GM23338 (cell line): ENCODE data around the gene CALR3. TPM values are rescaled to one million over a fixed set of nuclear protein-coding genes. Genes with fewer than 3 reads are reported as not detected.

Experiments
- ATAC-seq: fragments of 200-7000 bp; cut with Tn5 transposase; 3 replicates; pipeline ENCODE4 v1.9.1; 2020
- DNase-seq: peaks from one replicate; pipeline ENCODE4 v3.0.0-alpha.2; 2015; ENCODE audit warnings: low spot score
- H2AFZ ChIP-seq: fragments of 200-600 bp; sonication (generic); 2 replicates; pipeline ENCODE4 v1.8.0; 2016; ENCODE audit warnings: antibody characterized with exemption, mild to moderate bottlenecking, moderate library complexity
- H3F3A ChIP-seq: fragments of 200-600 bp; sonication (generic); replicated peaks from 2 replicates; pipeline ENCODE4 v1.8.0; 2017; ENCODE audit warnings: antibody characterized with exemption, mixed run types, low read depth
- H3K27ac ChIP-seq: fragments of 200-600 bp; sonication (generic); 2 replicates; pipeline ENCODE4 v1.6.1; 2016; ENCODE audit warnings: low read depth
- H3K27me3 ChIP-seq: fragments of 200-600 bp; sonication (generic); 2 replicates; pipeline ENCODE4 v1.8.0; 2016; ENCODE audit warnings: mild to moderate bottlenecking, mixed run types, moderate library complexity; ENCODE audit not compliant: insufficient read depth
- H3K36me3 ChIP-seq: fragments of 200-600 bp; sonication (generic); 2 replicates; pipeline ENCODE4 v1.8.0; 2016; ENCODE audit warnings: mild to moderate bottlenecking; ENCODE audit not compliant: insufficient read depth
- H3K4me1 ChIP-seq: fragments of 200-600 bp; sonication (generic); 2 replicates; pipeline ENCODE4 v1.8.0; 2016; ENCODE audit warnings: mild to moderate bottlenecking, moderate library complexity; ENCODE audit not compliant: insufficient read depth
- H3K4me2 ChIP-seq: fragments of 200-600 bp; sonication (generic); 2 replicates; pipeline ENCODE4 v1.7.1; 2017; ENCODE audit warnings: mixed run types
- H3K4me3 ChIP-seq: fragments of 200-600 bp; sonication (generic); 2 replicates; pipeline ENCODE4 v1.6.1; 2016; ENCODE audit warnings: mixed run types
- H3K79me2 ChIP-seq: fragments of 200-600 bp; sonication (generic); replicated peaks from 2 replicates; pipeline ENCODE4 v1.8.0; 2017; ENCODE audit warnings: mild to moderate bottlenecking; ENCODE audit not compliant: insufficient read depth
- H3K9me2 ChIP-seq: fragments of 200-600 bp; sonication (generic); 2 replicates; pipeline ENCODE4 v1.8.0; 2017; ENCODE audit not compliant: insufficient read depth
- H4K20me1 ChIP-seq: fragments of 200-600 bp; sonication (generic); replicated peaks from 2 replicates; pipeline ENCODE4 v1.8.0; 2017; ENCODE audit warnings: mild to moderate bottlenecking; ENCODE audit not compliant: insufficient read depth
- H3K27ac Mint-ChIP-seq: 2 replicates; pipeline ENCODE4 v1.8.0; 2020; ENCODE audit warnings: inconsistent platforms, mild to moderate bottlenecking, moderate library complexity, mixed read lengths
- H3K27me3 Mint-ChIP-seq: 3 replicates; pipeline ENCODE4 v1.8.0; 2022; ENCODE audit warnings: low read depth, mild to moderate bottlenecking, moderate library complexity, mixed read lengths, inconsistent platforms; ENCODE audit not compliant: insufficient read depth, poor library complexity
- H3K36me3 Mint-ChIP-seq: 3 replicates; pipeline ENCODE4 v1.8.0; 2021; ENCODE audit warnings: low read depth, mild to moderate bottlenecking, inconsistent platforms, moderate library complexity, mixed read lengths
- H3K4me1 Mint-ChIP-seq: 3 replicates; pipeline ENCODE4 v1.8.0; 2020; ENCODE audit warnings: mild to moderate bottlenecking, inconsistent platforms, mixed read lengths
- H3K4me3 Mint-ChIP-seq: 3 replicates; pipeline ENCODE4 v1.8.0; 2021; ENCODE audit warnings: moderate library complexity, mild to moderate bottlenecking, inconsistent platforms, mixed read lengths
- H3K9me3 Mint-ChIP-seq: 3 replicates; pipeline ENCODE4 v1.8.0; 2020; ENCODE audit warnings: moderate library complexity, mild to moderate bottlenecking, inconsistent platforms, mixed read lengths
- CREB1 ChIP-seq: fragments of 250-450 bp; sonication (Bioruptor Pico); IDR thresholded peaks from 2 replicates; pipeline ENCODE4 v1.5.0; 2020; ENCODE audit warnings: low read depth, mild to moderate bottlenecking, moderate library complexity
- EZH2 ChIP-seq: fragments of 200-600 bp; sonication (generic); IDR thresholded peaks from one replicate; pipeline ENCODE4 v1.8.0; 2017; ENCODE audit warnings: antibody characterized with exemption, mild to moderate bottlenecking, low read depth; ENCODE audit not compliant: unreplicated experiment
- EZH2phosphoT487 ChIP-seq: fragments of 200-600 bp; sonication (generic); IDR thresholded peaks from one replicate; pipeline ENCODE4 v1.8.1; 2018; ENCODE audit warnings: antibody characterized with exemption; ENCODE audit not compliant: unreplicated experiment
- JUNB ChIP-seq: IDR thresholded peaks from one replicate; pipeline ENCODE4 v1.6.1; 2016; ENCODE audit warnings: antibody characterized with exemption; ENCODE audit not compliant: unreplicated experiment
- NANOG ChIP-seq: IDR thresholded peaks from 2 replicates; pipeline ENCODE4 v1.6.1; 2016; ENCODE audit warnings: antibody characterized with exemption, borderline replicate concordance
- POLR2AphosphoS5 ChIP-seq: IDR thresholded peaks from 2 replicates; pipeline ENCODE4 v1.6.1; 2016; ENCODE audit warnings: antibody characterized with exemption, low read depth
- REST ChIP-seq: IDR thresholded peaks from one replicate; pipeline ENCODE4 v1.6.1; 2018; ENCODE audit warnings: antibody characterized with exemption; ENCODE audit not compliant: unreplicated experiment
- STAT1 ChIP-seq: IDR thresholded peaks from one replicate; pipeline ENCODE4 v1.6.1; 2016; ENCODE audit warnings: antibody characterized with exemption; ENCODE audit not compliant: unreplicated experiment
- ZNF114 ChIP-seq: fragments of 250-450 bp; sonication (Bioruptor Pico); IDR thresholded peaks from 2 replicates; pipeline ENCODE4 v1.5.0; 2020; ENCODE audit warnings: mild to moderate bottlenecking, moderate library complexity
- ZNF331 ChIP-seq: fragments of 250-450 bp; sonication (Bioruptor Pico); IDR thresholded peaks from 2 replicates; pipeline ENCODE4 v1.5.0; 2020; ENCODE audit warnings: low read depth, mild to moderate bottlenecking, moderate library complexity
- ZNF462 ChIP-seq: fragments of 250-450 bp; sonication (Bioruptor Pico); IDR thresholded peaks from 2 replicates; pipeline ENCODE4 v1.5.0; 2020; ENCODE audit warnings: mild to moderate bottlenecking, moderate library complexity
- polyA plus RNA-seq: library from polyadenylated mRNA; unstranded; fragments of >200 nt; fragmentation: Nextera tagmentation; extraction: Ambion mirVana; gene quantifications from 2 replicates; pipeline ENCODE4 v1.2.1, GENCODE V29; 2016
- total RNA-seq: library from RNA; depleted of rRNA; stranded (reverse); fragments of >200 nt; shearing (Covaris generic); gene quantifications from 2 replicates; pipeline ENCODE4 v1.2.3, GENCODE V29; 2014
- TF ChIP-seq, protein P1 (sequence below), 2 experiments: fragments of 200-600 bp in 1 of 2; sonication (generic) in 1 of 2; conservative IDR thresholded peaks; 2 replicates each; pipeline versions ENCODE4 v1.5.1 to v1.6.1; 2016 to 2017; ENCODE audit warnings: antibody characterized with exemption in 2 of 2, low read depth in 2 of 2, mild to moderate bottlenecking in 2 of 2, moderate library complexity in 1 of 2
- TF ChIP-seq, protein P2 (sequence below): IDR thresholded peaks from 2 replicates; pipeline ENCODE4 v1.6.1; 2016; ENCODE audit warnings: antibody characterized with exemption

The CALR3 gene
- total and polyA plus RNA-seq, 2 experiments from 2014 or later = 0.42 to 0.66 TPM

- no peak for DNase-seq
- Histone ChIP-seq H4K20me1 (peaks cover 43% of the 10 kb centered on the region), H2AFZ (no peak overlapping the region), H3K4me3 (no peak overlapping the region), H3K27ac (peak overlapping the region; percentile 66), H3K4me2 (no peak overlapping the region), H3K9me2 (no peaks in the 10 kb centered on the region), H3K79me2 (peaks cover 100% of the 10 kb centered on the region), H3F3A (no peaks in the 10 kb centered on the region; the same call in 1 of the 2 replicates), H3K27me3 (no peaks in the 10 kb centered on the region), H3K36me3 (no peaks in the 10 kb centered on the region), H3K4me1 (peaks cover 33% of the 10 kb centered on the region)
- Mint-ChIP-seq H3K4me3 (no peak overlapping the region), H3K27ac (0 out of 2 replicates have a peak overlapping the region, but pooled peaks have one; percentile 22), H3K4me1 (peaks cover 43% of the 10 kb centered on the region), H3K27me3 (peaks cover 14% of the 10 kb centered on the region), H3K36me3 (peaks cover 4% of the 10 kb centered on the region; the same call in 2 of the 3 replicates), H3K9me3 (no peaks in the 10 kb centered on the region)
- ATAC-seq = no peak
- TF ChIP-seq NANOG = no peak
- no peak for TF ChIP-seq CREB1 (CRISPR knock-in tag)
- TF ChIP-seq JUNB = no peak
- no peak for TF ChIP-seq EZH2
- TF ChIP-seq ZNF331 (CRISPR knock-in tag) = no peak
- TF ChIP-seq EZH2phosphoT487 = no peak
- no peak for TF ChIP-seq STAT1
- TF ChIP-seq, protein P1, sequence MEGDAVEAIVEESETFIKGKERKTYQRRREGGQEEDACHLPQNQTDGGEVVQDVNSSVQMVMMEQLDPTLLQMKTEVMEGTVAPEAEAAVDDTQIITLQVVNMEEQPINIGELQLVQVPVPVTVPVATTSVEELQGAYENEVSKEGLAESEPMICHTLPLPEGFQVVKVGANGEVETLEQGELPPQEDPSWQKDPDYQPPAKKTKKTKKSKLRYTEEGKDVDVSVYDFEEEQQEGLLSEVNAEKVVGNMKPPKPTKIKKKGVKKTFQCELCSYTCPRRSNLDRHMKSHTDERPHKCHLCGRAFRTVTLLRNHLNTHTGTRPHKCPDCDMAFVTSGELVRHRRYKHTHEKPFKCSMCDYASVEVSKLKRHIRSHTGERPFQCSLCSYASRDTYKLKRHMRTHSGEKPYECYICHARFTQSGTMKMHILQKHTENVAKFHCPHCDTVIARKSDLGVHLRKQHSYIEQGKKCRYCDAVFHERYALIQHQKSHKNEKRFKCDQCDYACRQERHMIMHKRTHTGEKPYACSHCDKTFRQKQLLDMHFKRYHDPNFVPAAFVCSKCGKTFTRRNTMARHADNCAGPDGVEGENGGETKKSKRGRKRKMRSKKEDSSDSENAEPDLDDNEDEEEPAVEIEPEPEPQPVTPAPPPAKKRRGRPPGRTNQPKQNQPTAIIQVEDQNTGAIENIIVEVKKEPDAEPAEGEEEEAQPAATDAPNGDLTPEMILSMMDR (conservative IDR thresholded peaks at IDR 0.05; ENCODE audit: low read depth in 2 of 2) = no peak
- no peak for TF ChIP-seq REST
- TF ChIP-seq POLR2AphosphoS5 = no peak
- no peak for TF ChIP-seq ZNF462 (CRISPR knock-in tag)
- no peak for TF ChIP-seq ZNF114 (CRISPR knock-in tag)
- TF ChIP-seq, protein P2, sequence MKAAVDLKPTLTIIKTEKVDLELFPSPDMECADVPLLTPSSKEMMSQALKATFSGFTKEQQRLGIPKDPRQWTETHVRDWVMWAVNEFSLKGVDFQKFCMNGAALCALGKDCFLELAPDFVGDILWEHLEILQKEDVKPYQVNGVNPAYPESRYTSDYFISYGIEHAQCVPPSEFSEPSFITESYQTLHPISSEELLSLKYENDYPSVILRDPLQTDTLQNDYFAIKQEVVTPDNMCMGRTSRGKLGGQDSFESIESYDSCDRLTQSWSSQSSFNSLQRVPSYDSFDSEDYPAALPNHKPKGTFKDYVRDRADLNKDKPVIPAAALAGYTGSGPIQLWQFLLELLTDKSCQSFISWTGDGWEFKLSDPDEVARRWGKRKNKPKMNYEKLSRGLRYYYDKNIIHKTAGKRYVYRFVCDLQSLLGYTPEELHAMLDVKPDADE = no peak
Measured at GRCh38 chr19:16461630-16462051, 34.3 kb downstream of the CALR3 start.
